ENCODE results near the gene PIK3C2G.

GRCh38 chr12:18551701-18552100, 290.4 kb downstream of the PIK3C2G start:
- TF ChIP-seq POLR2AphosphoS5 (IDR thresholded peaks at IDR 0.05; ENCODE audit: low read depth, low read length) (no peak), POLR2A (IDR thresholded peaks at IDR 0.05; ENCODE audit: low read depth, low read length) (no peak)

Measured in GM12891 (cell line).